HUDEP-2 (cell line): ENCODE data around the gene FKBP1B.
"Not testable (repeated sequence)": the region's sequence is repeated elsewhere in the genome, so short reads cannot be mapped to it uniquely, and the experiment has no call there.

ENCODE experiments used
- DNase-seq, 76 experiments: peaks; one replicate each; lab custom pipeline; 2025; ENCODE audit not compliant: unreplicated experiment in 76 of 76; lab: John Stamatoyannopoulos, UW

Gene FKBP1B

GRCh38 chr2:24049485-24050021 lies at the start of gene FKBP1B:
TSS of gene FKBP1B (plus strand) at chr2:24049741. CDS start at chr2:24049850, 109 bp downstream.
- DNase-seq = peak in 29 of 76 experiments; percentile 6 to 54 (median 29)

DNA sequence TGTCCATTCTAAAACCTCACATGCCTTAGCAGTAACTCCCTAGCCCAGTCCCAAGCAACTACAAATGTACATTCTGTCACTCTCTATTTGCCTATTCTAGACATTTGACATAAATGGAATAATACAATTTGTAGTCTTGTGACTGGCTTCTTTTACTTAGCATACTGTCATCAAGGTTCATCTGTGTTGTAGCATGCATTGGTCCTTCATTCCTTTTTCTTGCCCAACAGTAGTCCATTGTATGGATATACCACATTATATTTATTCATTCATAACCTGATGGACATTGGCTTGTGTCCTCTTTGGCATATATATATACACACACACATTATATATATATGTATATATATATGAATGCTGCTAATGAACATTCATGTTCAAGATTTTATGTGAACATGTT lies 41.8 kb upstream of the FKBP1B start:
- no peak for DNase-seq

GRCh38 chr2:24008672-24009366 lies 40.7 kb upstream of the FKBP1B start:
- peak in 1 of 76 experiments; percentile 60 for DNase-seq

DNA sequence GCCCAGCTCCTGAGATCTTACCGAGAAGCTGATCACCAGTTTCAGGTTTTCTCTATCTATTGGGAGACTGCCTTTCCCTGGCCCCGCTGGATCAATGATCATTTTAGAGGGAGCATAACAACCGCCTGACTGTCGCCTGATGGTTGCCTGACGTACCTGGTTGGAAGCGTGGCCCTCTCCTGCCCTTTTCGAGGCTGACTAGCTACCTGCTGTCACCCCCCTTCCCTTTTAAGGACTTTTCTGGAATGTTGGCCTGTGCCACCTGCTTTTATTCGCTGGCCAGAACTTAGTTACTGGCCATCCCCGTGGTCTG lies 40.2 kb upstream of the FKBP1B start:
- peak in 2 of 76 experiments; percentile 67 to 75 for DNase-seq

DNA sequence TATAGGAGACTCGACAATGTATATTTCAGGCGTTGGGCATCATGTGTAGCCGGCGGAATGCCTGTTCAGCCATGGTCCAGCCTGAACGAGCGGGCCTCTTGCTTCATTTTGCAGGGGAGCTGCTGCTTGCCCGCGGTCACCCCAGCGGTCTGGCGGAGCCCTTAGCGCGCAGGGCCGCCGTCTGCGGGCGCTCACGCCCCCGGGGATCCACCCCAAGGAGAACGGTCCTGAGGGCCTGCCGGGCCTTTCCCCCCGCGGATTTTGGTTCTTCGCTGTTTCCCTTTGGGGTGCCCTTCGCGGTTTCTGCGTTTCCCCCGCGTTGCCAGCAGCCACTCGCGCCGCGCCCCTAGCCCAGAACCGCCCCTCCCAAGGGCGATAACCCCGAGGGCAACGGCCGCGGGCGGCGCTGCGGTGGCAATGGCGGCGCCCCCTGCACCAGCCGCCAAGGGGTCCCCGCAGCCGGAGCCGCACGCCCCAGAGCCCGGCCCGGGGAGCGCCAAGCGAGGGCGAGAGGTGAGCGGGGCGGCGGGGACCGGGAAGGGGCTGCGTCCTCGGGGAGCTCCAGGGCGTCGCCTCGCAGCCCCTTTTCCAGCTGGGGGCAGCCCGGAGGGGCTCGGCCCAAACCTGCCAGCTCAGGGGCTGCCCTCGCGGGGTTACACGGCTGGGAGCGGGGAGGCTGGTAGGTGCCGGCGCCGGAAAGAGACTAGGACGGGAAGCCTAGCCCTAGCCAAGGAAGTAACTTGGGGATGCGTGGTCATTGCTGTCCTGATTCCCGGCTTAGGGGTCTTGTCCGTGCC lies 39.7 kb upstream of the FKBP1B start, which contains the start of gene MFSD2B:
Gene MFSD2B (plus strand): TSS at position 406 of the 797 bp plus-strand sequence. CDS start 12 bp downstream, at position 418.
- peak in 62 of 76 experiments; percentile 12 to 81 (median 56) for DNase-seq

DNA sequence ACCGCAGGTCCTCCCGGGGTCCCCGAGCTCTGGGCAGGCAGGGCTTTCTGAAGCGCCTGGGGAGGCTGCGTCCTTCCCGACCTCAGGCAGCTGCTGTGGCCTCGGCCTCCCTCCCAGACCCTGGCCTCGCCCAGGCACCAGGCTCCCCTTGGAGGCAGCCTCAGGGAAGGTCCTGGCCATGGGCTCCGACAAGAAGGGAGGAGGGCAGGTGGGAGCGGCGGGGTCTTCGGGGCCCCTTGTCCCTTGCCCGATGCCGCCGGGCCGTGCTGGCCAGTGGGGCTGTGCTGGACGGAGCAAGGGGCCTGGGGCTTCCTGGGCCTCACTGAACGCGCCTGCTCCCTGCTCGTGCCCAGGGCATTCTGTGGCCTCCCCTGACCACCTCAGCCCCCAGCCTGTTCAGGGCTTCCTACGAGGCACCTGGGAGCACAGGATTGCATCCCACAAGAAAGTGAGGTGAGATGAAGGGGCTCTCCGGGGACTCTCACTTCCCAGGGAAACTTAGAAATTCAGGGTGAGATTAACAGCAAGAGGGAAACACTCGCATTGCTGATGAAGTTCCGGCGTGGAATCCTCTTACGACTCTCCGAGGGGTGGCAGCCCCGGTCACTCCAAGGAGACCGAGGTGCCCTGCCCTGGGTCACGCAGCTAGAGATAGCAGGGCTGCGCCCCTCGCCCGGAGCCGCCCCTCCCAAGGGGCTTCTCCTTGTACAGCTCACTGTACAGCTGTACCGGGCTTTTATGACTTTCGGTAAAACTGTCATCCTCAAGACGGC lies 38.9 kb upstream of the FKBP1B start:
- peak in 39 of 76 experiments; percentile 16 to 85 (median 52) for DNase-seq

DNA sequence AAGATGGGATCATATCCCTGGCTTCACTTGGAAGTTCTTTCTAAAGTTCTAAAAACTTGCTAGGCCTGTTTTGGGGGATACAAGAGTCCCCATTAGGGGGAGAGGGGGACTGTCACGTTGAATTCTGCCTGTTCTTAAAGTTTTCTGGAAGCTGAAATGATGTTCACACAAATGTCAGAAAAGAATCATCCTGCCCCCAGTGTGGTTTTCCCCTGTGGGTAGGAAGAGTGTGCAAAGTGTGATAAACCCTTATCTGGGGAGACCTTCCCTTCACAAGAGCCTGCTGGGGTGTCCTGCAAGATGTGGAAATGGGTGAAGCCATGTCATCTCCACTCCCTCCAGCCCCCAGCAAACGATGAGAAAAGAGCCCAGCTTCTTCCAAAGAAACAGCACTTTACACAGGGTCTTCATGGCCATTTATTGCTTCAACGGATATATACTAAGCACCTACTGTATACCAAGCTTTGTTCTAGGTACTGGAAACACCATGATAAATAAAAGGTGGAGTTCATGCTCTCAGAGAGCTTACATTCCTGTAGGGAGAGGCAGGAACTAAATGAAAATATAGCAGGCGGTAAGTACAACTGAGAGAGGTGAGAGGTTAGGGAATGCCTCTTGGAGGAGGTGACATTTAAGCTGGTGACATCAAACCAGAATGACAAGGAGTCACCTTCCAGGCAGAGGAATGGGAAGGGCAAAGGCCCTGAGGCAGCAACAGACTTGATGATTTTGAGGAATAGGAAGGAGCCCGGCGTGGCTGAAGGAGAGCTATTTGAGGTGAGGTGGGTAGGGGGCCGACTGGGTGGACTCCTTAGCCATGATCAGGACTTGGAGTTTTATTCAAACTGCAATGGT lies 38.1 kb upstream of the FKBP1B start:
- DNase-seq = peak in 73 of 76 experiments; percentile 47 to 95 (median 84)

GRCh38 chr2:24012521-24013188 lies 36.9 kb upstream of the FKBP1B start:
- no peak for DNase-seq

DNA sequence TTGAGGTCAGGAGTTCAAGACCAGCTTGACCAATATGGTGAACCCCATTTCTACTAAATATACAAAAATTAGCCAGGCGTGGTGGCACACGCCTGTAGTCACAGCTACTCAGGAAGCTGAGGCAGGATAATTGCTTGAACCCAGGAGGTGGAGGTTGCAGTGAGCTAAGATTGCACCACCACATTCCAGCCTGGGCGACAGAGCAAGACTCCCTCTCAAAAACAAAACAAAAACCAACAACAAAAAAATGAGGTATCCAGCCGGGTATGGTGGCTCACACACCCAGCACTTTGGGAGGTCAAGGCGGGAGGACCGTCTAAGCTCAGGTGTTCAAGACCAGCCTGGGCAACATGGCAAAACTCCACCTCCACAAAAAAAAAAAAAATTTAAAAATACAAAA lies 34.6 kb upstream of the FKBP1B start:
- DNase-seq = not testable (repeated sequence)

- no peak for DNase-seq
Measured at GRCh38 chr2:24015562-24016375, 33.8 kb upstream of the FKBP1B start.

GRCh38 chr2:24016376-24016761 lies 33.2 kb upstream of the FKBP1B start:
- DNase-seq = peak in 1 of 76 experiments; percentile 14

GRCh38 chr2:24016853-24017703 lies 32.5 kb upstream of the FKBP1B start:
- DNase-seq = no peak

- DNase-seq = no peak
Measured at GRCh38 chr2:24017711-24018110, 31.8 kb upstream of the FKBP1B start.

- no peak for DNase-seq
Measured at GRCh38 chr2:24018241-24018640, 31.3 kb upstream of the FKBP1B start.

GRCh38 chr2:24019729-24020128 lies 29.8 kb upstream of the FKBP1B start:
- no peak for DNase-seq

GRCh38 chr2:24020244-24020643 lies 29.3 kb upstream of the FKBP1B start:
- peak in 47 of 76 experiments; percentile 3 to 68 (median 38) for DNase-seq

DNA sequence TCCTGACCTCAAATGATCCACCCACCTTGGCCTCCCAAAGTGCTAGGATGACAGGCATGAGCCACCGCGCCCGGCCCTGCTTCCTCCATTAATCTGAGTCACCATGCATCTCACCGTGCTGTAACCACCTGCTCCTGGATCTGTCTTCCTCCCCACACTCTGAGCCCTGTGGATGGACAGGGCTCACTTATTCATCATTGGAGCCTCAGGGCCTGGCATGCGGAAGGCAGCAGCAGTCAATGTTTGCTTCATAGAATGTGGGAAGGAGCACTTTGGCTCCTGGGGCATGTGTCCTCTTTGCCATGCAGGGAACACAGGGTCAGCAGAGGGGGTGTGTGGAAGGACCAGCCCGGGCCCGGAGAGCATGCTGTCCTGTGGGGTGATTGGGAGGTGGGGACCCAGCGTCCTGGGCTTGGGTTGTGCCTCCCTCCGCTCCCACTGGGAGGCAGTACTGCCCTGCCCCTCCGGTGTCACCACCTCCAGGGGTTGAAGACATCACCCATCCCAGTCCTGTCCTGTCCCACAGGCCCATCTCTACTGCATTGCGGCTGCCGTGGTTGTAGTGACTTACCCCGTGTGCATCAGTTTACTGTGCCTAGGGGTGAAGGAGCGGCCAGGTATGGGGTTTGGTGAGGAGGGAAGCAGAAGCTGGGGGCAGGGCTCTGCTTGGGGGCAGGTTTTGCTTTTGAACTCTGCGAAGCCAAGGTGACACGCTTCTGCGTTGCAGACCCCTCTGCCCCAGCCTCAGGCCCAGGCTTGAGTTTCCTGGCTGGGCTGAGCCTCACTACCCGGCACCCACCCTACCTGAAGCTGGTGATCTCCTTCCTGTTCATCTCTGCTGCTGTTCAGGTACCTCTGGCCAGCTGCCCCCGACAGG lies 28.2 kb upstream of the FKBP1B start:
- peak in 32 of 76 experiments; percentile 7 to 58 (median 32) for DNase-seq
